Activated CD8-positive, alpha-beta memory T cell treated with anti-CD3 and anti-CD28 coated beads, Interleukin-2, amount 50 U/mL, for 4 hours (primary cell): ENCODE results near the gene TRUB2.
"Not testable (repeated sequence)": the region's sequence is repeated elsewhere in the genome, so short reads cannot be mapped to it uniquely, and the experiment has no call there.

Source experiments
- DNase-seq: peaks from one replicate; pipeline ENCODE4 v3.0.0-alpha.2; 2020

The TRUB2 gene

DNA sequence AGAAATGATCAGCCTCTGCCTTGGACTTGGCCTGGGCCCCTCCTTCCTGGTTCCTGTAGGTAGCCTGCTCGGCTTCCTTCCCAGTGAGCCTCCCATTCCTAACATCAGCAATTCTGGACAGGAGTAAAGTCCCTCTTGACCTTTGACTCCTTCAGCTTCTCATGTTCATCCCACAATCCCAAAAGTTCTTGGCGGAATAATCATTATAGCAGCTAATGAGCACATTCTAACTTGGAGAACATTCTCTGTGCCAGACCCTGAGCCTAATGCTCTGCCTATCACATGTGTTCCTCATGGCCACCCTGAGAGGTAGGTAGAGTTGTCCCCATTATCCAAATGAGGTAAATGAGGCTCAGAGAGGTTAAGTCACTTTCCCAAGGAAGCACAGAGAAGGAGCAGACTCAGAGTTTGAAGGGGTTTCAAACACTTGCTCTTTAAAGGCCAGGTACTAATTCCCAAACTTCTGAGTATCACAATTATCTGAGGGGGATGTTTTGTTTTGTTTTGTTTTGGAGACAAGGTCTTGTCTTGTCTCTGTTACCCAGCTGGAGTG is 24.9 kb downstream of the TRUB2 start:
- no peak for DNase-seq

DNA sequence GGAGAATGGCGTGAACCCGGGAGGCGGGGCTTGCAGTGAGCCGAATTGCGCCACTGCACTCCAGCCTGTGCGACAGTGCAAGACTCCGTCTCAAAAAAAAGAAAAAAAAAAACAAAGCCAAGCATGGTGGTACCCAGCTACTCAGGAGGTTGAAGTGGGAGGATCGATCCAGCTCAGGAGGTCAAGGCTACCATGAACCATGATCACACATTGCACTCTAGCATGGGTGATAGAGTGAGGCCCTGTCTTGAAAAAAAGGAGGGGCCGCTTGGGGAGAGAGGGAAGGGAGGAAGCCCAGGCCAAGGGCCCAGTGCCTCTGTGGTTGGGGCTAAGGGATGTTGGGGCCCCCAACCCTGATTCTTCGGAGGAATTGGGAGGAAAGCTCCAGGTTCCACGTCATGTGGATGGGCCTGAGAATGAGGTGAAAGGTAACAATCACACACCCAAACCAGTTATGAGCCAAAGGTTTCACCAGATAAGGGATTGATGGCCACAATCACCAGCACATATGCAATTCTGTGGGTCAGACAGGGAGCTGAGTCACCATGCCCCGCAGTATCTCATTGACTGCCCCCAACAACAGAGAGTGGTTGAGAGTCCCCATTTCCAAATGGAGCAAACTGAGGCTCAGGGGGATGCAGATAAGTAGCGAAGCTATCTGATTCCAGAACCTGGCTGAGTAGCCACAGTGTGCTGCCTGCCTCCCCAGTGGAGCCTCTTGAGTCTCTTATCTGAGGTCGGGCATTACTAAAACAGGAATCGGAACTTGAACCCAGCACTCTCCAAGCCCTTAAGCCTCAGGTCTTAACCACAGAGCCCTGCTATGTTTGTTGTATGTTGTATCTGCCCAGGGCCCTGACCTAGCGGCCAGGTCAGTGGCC is 25.7 kb downstream of the TRUB2 start:
- no peak for DNase-seq

DNA sequence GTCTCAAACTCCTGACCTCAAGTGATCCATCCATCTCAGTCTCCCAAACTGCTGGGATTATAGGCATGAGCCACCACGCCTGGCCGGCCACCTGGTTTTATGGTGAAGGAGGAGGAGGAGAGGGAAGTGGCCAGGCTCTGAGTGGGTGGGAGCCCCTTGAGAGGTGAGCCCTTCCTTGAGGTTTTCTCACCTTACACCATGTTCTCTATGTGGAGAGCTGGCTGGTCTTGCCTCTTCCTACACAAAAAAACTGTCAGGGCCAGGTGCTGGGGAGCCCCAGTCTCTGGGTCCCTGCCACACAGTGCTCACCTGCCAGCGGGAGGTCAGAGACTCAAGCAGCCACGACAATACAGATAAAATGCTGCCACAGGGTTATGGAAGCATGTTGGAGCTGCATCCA is 28.1 kb downstream of the TRUB2 start:
- DNase-seq = no peak

DNA sequence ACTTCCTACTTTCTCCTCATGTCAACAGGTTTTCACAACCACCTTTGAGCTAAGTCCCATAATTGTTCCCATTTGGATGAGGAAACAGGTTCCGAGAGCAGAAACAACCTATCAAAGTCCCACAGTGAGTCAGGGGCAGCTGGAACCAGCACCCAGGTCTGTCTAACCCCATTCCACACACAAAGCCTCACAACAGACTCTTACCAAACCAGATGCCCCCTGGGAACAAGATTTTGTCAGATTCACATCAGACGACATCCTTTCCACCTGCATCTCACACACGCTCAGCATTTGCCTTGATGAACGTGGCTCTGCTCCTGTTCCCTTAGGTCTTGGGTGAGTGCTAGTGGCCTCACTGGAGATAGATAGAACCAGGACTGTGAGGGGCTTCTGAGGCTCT is 29.2 kb downstream of the TRUB2 start:
- no peak for DNase-seq

DNA sequence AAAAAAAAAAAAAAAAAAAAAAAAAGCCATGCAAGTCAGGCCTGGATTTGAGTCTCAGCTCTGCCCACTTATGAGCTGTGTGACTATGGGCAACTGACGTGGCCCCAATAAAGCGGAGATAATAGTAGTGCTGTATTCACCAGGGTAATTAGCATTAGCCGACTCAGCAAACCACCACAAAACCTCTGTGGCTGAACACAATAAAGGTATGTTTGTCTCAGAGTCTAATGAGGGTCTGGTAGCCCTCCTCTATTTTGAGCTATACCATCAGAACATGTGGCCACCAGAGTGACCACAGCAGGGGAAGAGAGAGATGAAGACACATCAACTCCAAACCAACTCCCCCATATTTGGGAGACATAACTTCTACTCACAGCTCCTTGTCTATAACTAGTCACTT is 30.2 kb downstream of the TRUB2 start:
- DNase-seq = no peak

DNA sequence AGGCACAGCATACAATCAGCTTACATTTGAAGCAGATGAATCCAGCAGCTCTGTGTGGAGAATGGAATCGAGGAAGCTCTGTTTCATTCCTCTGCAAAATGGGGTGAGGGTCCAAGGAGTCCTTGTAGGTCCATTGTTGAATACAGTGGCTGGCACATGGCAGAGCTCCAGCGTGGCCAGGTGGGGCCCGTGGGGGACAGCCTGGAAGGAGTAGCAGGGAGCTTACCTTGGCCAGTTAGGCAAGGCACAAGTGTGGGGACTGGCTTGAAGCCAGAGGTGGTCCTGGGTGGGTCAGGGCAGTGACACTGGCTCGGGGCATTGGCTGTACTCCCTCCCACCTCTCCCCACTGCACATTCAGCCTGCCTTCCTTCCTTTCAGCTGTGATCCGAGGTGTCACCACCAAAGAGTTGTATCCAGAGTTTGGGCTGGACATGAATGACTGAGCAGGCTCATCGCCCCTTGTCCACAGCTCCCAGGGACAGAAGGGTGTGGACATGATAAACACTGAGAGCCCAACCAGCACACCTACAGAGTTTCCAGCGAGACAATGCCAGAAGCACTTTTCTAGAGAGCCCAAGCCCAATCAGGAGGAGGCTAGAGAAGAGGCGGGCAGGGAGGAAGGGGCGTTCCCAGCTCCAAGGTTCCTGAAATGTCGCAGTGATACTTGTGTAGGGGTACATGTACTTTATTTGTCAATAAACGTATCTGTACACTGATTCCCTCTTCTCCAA is 33.8 kb downstream of the TRUB2 start:
- no peak for DNase-seq

DNA sequence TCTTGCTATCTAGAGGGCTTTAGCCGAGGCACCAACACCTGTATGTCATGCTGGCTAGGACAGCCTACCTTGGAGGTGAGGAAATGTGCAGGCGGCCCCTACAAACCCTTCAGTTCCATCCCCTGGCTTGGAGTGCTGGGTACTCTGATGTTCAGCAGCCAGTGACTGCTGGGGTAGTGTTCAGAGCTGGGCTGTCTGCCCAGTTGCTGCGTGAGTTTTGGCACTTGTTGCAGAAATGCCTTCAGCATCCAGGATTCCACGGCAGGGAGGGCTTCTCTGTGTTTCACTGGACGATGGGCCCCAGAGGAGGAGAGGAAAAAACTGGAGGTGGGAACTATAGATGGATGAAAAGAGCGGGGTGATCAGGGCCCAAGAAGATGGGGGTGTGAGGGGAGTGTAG is 35.8 kb downstream of the TRUB2 start:
- no peak for DNase-seq

DNA sequence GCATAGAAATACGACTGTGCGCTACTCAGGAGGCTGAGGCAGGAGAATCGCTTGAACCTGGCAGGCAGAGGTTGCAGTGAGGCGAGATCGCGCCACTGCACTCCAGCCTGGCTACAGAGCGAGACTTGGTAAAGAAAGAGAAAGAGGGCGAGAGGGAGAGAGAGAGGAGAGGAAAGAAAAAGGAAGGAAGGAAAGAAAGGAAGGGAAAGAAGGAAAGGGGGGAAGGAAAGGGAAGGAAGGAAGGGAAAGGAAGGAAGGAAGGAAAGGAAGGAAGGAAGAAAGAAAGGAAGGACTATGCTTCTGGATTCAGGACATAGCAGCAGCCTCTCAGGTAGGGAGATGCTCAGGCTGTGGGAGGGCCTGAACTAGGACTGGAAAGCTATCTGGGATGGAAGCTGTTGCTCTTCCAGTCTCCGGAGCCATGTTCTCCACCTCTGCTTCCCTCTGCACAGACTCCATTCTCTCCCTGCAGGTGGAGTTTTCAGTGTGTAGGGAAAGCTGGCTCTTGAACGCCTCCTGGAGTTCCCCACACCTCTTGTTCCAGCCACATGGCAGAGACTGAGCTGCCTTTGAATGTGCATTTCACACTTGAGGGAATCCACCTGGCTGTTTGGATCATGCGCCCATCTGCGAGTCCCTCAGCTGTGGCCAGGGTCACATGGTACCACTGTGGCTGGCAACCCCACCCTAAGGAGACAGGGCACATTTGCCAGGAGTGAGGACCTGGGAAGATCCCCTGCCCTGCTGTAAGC is 37.0 kb downstream of the TRUB2 start:
- no peak for DNase-seq

DNA sequence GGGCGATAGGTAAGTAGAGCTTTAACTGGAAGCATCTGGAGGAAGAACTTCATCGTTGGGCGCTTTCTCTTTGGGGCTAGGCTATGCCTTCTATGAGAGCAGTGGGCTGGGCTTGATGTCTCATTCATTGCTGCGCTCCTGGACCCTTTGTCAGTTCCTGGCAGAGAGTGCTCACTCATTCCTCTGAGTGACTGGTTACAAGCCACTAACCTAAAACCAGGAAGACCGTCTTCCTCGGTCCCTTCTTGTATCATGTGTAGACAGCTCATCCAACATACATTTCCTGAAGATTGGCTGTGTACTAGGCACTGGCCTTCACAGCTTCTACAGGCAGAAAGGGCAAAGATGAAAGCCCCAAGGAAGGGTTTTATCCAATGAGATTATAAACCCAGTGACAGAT is 39.7 kb downstream of the TRUB2 start:
- DNase-seq = no peak

DNA sequence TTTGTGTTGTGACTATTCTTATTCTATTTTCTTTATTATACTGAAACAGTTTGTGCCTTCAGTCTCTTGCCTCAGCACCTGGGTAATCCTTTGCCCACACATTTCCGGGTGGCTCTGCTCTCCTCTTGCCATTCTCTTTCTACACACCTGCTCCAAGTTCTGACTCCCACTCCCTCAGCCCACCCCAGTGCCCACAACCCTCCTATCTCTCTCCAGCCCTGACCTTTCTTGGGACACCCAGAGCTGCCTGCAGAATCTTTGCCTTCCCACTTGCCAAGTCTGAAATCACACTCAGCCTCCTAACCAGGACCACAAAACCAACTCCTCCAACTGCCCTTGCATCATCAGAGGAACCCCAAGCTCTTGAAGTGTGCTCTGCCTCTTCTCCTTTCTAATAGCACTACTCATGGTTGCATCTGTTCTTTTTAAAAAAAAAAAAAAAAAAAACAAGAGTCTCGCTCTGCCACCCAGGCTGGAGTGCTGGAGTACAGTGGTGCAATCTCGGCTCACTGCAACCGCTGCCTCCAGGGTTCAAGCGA is 42.1 kb downstream of the TRUB2 start:
- no peak for DNase-seq

DNA sequence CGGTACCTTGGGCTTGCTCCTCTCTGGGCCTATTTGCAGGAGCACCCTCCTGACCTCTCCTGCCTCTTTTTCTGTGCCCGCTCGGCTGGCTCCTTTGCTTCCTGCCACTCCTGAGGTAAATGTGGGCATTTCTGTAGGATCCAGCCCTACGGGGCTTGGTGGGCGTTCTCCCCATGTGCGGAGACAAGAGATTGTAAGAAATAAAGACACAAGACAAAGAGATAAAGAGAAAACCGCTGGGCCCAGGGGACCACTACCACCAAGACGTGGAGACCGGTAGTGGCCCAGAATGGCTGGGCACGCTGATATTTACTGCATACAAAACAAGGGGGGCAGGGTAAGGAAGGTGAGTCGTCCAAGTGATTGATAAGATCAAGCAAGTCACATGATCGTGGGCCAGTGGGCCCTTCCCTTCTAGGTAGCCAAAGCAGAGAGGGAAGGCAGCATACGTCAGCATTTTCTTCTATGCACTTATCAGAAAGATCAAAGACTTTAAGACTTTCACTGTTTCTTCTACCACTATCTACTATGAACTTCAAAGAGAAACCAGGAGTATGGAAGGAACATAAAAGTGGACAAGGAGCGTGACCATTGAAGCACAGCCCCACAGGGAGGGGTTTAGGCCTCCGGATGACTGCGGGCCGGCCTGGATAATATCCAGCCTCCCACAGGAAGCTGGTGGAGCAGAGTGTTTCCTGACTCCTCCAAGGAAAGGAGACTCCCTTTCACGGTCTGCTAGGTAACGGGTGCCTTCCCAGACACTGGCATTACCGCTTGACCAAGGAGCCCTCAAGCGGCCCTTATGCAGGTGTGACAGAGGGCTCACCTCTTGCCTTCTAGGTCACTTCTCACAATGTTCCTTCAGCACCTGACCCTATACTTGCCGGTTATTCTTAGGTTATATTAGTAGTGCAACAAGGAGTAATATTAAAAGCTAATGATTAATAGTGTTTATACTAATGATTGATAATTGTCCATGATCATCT is 42.9 kb downstream of the TRUB2 start:
- not testable (repeated sequence) for DNase-seq

DNA sequence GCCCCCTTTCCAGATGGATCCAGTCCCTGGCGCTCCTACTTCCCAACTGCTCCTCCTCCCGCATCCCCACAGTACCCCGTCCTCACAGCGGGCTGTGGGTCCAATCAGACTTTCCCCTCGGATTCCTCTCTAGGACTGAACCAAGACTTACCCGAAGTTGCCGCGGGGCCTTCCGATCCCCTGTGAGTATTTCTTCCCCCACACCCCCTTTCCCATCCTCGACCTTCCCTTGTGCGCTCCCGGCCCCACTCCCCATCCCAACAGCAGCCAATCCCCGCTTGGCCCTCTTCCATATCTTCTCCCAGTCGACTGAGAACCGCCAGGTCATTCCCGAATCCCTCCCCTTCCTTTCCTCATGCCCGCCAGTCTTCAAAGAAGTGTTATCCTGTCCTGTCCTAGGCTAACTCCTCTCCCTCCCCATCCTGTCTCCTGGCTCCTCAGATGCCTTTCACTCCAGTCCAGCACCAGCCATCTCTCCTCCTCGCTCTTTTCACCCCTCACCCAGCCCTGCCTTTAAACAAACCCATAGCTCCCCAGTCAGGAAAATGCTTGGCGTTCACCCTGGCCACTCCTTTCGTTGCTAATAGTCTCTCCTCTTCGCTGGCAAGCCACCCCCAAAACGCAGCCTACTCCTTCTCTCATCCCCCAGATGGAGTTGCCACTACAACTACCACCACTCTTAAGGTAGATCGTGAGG is 45.5 kb downstream of the TRUB2 start:
- peak; percentile 22 for DNase-seq

DNA sequence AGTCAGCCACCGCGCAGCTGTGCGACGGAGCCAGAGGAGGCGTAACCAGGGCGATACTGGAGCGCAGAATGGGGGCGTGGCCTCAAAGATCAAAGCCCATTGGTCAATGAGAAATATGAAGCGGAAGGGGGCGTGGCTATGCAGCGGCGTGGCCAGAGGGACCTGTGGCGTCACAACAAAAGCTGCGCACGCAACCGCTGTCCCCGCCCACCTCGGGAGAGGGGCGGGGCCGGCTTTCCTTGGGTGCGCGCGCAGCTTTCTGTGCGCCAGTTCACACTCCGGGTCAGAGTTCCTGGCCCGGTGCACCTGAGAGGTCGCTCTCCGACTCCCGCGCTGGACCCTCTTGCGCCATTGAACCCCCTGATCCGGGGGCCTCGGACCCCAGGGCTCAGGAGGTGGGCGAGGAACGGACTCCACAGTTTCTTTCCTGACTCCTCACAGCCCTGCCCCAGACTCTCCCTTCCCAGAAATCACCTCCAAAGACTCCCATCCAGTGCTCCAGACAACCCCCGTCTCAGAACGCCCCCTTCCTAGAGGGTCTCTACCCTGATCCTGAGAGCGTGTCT is 46.2 kb downstream of the TRUB2 start, which contains the start of gene SWI5:
SWI5 (plus strand) TSS at position 269 of the 566 bp plus-strand sequence.
- DNase-seq = peak; percentile 100

DNA sequence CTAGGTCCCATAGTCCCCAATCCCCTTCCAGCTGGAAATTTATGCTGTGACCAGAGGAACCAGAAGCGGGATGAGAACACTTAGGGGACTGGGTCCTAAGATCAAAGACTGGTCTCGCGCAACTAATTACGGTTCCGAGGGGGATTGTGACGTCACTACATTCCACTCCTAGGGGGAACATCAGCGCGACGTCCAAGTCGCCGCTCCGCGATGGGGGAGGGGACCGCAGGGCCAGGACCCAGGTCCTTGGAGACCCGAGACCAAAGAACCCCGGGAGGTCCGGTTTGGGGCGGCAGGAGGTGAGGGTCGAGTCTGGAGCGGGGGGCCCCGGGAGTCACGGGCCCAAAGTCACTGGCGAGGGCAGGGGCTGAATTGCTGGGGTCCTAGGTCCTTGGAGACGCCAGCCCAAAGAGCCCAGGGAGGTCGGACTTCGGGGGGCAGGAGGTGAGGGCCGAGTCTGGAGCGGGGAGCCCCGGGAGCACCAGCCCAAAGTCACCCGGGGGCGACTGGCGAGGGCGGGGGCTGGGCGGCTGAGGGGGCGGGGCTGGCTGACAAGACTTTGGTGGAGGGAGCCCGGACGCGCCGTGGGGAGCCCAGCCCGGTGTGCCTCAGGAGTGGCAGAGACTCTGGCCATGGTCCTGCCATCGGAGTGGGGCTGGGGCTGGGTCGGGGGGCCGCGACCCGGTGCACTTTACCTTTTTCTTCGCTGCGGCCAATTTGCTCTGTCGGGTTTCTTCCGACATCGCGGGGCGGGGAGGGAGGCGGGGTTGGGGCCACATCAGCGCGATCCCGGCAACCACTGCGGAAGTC is 46.8 kb downstream of the TRUB2 start, which contains the start of gene GOLGA2:
GOLGA2 (minus strand) TSS at position 810 of the 810 bp plus-strand sequence; CDS start at position 779, 31 bp downstream.
- no peak for DNase-seq

DNA sequence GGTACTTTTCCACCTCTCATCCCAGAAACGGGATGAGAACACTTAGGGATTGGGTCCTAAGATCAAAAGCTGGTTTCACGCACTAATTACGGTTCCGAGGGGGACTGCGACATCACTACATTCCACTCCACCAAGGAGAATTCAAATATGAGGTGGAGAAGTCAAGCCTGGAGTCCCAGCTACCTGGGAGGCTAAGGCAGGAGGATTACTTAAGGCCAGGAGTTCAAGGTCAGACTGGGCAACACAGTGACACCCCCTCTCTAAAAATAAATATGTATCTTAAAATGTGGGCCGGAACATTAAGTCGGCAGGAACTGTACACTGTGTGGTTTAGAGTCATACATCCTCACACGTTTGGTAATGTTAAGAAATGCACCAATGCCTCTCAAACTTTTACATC is 48.0 kb downstream of the TRUB2 start:
- DNase-seq = no peak

DNA sequence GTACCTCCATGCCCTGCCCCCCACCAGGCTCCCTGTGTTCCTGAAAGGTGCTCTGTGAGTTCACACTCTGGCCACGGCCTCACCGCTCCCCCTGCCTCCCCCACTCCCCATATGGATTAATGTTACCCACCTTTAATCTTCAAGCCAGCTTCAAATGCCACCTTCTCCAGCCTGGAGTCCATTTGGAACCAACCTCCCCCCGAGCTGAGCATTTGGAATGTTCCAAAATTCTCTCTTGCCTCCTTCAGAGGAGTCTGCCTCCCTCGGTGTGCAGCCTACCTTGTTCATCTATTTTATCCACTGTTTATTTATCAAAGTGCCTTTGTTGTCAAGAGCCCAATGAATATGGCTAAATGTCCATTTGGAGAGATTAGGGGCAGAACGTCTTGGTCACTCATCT is 50.7 kb downstream of the TRUB2 start:
- DNase-seq = no peak

DNA sequence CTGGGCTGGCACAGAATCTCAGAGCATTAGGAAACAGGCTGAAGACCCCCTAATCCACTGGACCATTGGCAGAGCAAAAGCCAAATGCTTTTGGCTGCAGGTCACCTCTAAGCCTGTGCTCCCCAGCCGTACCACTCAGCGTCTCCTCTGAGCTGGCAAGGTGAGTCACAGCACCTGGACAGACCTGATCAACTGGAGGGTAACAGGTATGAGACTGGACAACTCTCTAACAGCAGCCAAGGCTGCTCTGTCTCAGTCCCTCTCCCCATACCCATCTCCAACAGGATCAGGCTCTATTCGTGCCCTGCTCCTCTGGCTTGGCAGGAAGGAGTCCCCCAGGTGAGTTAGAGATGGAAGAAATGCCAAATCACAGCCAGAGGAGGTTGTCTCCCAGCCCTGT is 51.1 kb downstream of the TRUB2 start:
- DNase-seq = no peak

DNA sequence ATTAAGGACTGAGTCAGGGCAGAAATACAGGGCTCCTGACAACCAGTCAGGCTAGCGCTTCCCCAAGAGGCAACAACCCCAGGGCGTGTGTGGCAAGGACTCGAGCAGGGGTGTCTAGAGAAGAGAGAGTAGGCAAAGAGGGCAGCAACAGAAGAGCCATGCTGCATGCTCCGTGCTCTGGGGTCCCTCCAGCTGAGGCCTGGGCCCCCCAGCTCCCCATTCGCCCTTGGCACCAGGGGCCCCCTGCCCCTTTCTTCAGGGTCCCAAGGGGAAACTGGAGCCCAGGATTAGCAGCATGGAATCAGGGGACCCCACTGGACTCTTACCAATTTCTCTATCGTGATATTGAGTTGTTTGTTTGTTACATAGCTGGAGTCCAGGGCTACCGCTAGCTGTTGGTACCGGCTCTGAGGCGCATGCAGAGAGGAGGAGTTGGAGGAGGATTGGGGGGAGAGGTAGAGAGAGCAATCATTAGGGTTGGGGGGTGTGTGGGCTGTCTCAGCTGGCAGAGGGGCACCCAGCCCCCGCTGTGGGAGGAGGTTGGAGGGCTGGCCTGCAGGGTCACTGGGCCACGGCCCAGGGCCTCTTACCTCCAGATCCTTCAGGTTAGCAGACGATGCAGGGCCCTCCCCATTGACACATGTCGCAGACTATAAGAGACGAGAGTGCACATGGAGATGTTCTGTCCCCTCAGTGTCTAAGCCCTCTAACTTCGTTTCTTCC is 55.2 kb downstream of the TRUB2 start:
- no peak for DNase-seq

DNA sequence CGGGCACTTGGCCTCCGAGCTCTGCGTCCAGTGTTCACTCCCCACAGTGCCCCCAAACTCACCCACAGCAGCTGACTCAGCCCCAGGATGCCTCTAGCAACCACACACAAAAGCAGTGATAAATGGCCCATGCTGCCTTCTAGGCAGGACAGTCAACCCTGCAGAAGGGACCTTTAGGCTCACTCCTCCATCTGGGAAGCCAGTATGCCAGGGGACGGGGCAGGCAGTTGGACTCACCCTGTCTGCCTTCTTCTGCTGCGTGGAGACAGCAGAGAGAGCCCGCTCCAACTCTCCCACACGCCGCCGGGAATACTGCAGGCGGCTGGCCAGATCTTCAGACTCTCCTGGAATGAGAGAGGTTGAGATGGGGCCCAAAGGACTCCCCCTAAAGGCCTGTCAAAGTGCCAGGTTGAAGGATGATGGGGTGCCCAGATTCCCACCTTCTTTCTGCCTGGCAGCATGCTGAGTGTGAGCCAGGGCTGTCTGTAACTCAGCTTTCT is 56.8 kb downstream of the TRUB2 start:
- no peak for DNase-seq
